ENCODE data around the gene ST6GAL2. TPM values are rescaled to one million over a fixed set of nuclear protein-coding genes. Genes with fewer than 3 reads are reported as not detected.

ST6GAL2 gene
- total RNA-seq, 1 experiment from 2014 or later, result not detected

- Mint-ChIP-seq H3K4me3 (ENCODE audit: low read depth, unreplicated experiment) (no peak overlapping the region), H3K27me3 (ENCODE audit: unreplicated experiment) (no peaks in the 10 kb centered on the region), H3K36me3 (ENCODE audit: insufficient read depth, unreplicated experiment) (no peaks in the 10 kb centered on the region), H3K4me1 (ENCODE audit: low read depth, unreplicated experiment) (no peaks in the 10 kb centered on the region), H3K9me3 (ENCODE audit: low read depth, unreplicated experiment) (peaks cover 7% of the 10 kb centered on the region), H3K27ac (ENCODE audit: unreplicated experiment) (no peak overlapping the region)
- DNase-seq, result no peak
- CTCF ChIA-PET, result no interaction called here
- BruUV-seq (replicated peaks), result no TSS peak
- intact Hi-C loops (cut with micrococcal nuclease; ENCODE audit: unreplicated experiment), result no loop called here
- TF ChIP-seq CTCF (IDR thresholded peaks at IDR 0.05; ENCODE audit: unreplicated experiment), result no peak
Observed at GRCh38 chr2:106882673-106883072, 3.3 kb downstream of the ST6GAL2 start.

GRCh38 chr2:106878206-106878605, 7.8 kb downstream of the ST6GAL2 start:
- intact Hi-C loops (cut with micrococcal nuclease; ENCODE audit: unreplicated experiment), result no loop called here
- peaks cover 9% of the 10 kb centered on the region for H3K9me3 Mint-ChIP-seq (ENCODE audit: low read depth, unreplicated experiment)
- no peak overlapping the region for H3K27ac Mint-ChIP-seq (ENCODE audit: unreplicated experiment)
- CTCF ChIA-PET, result no interaction called here
- H3K36me3 Mint-ChIP-seq (ENCODE audit: insufficient read depth, unreplicated experiment), result no peaks in the 10 kb centered on the region
- no peaks in the 10 kb centered on the region for H3K27me3 Mint-ChIP-seq (ENCODE audit: unreplicated experiment)
- H3K4me1 Mint-ChIP-seq (ENCODE audit: low read depth, unreplicated experiment), result no peaks in the 10 kb centered on the region
- no peak overlapping the region for H3K4me3 Mint-ChIP-seq (ENCODE audit: low read depth, unreplicated experiment)
- no peak for DNase-seq
- BruUV-seq (replicated peaks), result no TSS peak
- TF ChIP-seq CTCF (IDR thresholded peaks at IDR 0.05; ENCODE audit: unreplicated experiment), result no peak

GRCh38 chr2:106876699-106877098, 9.3 kb downstream of the ST6GAL2 start:
- no TSS peak for BruUV-seq (replicated peaks)
- H3K27me3 Mint-ChIP-seq (ENCODE audit: unreplicated experiment), result no peaks in the 10 kb centered on the region
- peaks cover 7% of the 10 kb centered on the region for H3K9me3 Mint-ChIP-seq (ENCODE audit: low read depth, unreplicated experiment)
- intact Hi-C loops (cut with micrococcal nuclease; ENCODE audit: unreplicated experiment), result no loop called here
- CTCF ChIA-PET, result no interaction called here
- no peak overlapping the region for H3K27ac Mint-ChIP-seq (ENCODE audit: unreplicated experiment)
- DNase-seq, result no peak
- H3K36me3 Mint-ChIP-seq (ENCODE audit: insufficient read depth, unreplicated experiment), result no peaks in the 10 kb centered on the region
- no peak for TF ChIP-seq CTCF (IDR thresholded peaks at IDR 0.05; ENCODE audit: unreplicated experiment)
- no peaks in the 10 kb centered on the region for H3K4me1 Mint-ChIP-seq (ENCODE audit: low read depth, unreplicated experiment)
- H3K4me3 Mint-ChIP-seq (ENCODE audit: low read depth, unreplicated experiment), result no peak overlapping the region

- DNase-seq, result no peak
- peaks cover 13% of the 10 kb centered on the region for H3K9me3 Mint-ChIP-seq (ENCODE audit: low read depth, unreplicated experiment)
- no peaks in the 10 kb centered on the region for H3K4me1 Mint-ChIP-seq (ENCODE audit: low read depth, unreplicated experiment)
- no TSS peak for BruUV-seq (replicated peaks)
- no peaks in the 10 kb centered on the region for H3K36me3 Mint-ChIP-seq (ENCODE audit: insufficient read depth, unreplicated experiment)
- no peak overlapping the region for H3K4me3 Mint-ChIP-seq (ENCODE audit: low read depth, unreplicated experiment)
- CTCF ChIA-PET, result no interaction called here
- TF ChIP-seq CTCF (IDR thresholded peaks at IDR 0.05; ENCODE audit: unreplicated experiment), result no peak
- intact Hi-C loops (cut with micrococcal nuclease; ENCODE audit: unreplicated experiment), result no loop called here
- H3K27me3 Mint-ChIP-seq (ENCODE audit: unreplicated experiment), result no peaks in the 10 kb centered on the region
- H3K27ac Mint-ChIP-seq (ENCODE audit: unreplicated experiment), result no peak overlapping the region
Observed at GRCh38 chr2:106869512-106870275, 16.3 kb downstream of the ST6GAL2 start.

Measured in Calu3 (cell line).